RWPE2 (cell line): ENCODE data around the gene NFXL1.

Source experiments
- ATAC-seq: fragments of 200-7000 bp; cut with Tn5 transposase; 3 replicates; pipeline ENCODE4 v1.9.1; 2021; ENCODE audit warnings: low read depth
- DNase-seq: peaks from one replicate; pipeline ENCODE4 v3.0.0-alpha.2; 2020; ENCODE audit warnings: low spot score
- H3K27ac ChIP-seq: fragments of 450-650 bp; 2 replicates; pipeline ENCODE4 v1.5.1; 2017; ENCODE audit warnings: mild to moderate bottlenecking; ENCODE audit not compliant: poor library complexity, severe bottlenecking
- H3K27me3 ChIP-seq: fragments of 250-450 bp; sonication (Bioruptor Pico); 2 replicates; pipeline ENCODE4 v1.5.1; 2021; ENCODE audit warnings: mild to moderate bottlenecking, moderate library complexity; ENCODE audit not compliant: insufficient read depth, poor library complexity, severe bottlenecking
- H3K36me3 ChIP-seq: fragments of 250-450 bp; sonication (Bioruptor Pico); 2 replicates; pipeline ENCODE4 v1.5.1; 2020; ENCODE audit warnings: low read depth, mild to moderate bottlenecking, moderate library complexity
- H3K4me1 ChIP-seq: fragments of 250-450 bp; sonication (Bioruptor Pico); 2 replicates; pipeline ENCODE4 v1.5.1; 2021; ENCODE audit warnings: mild to moderate bottlenecking, moderate library complexity; ENCODE audit not compliant: insufficient read depth, poor library complexity, severe bottlenecking
- H3K4me3 ChIP-seq: fragments of 250-450 bp; sonication (Bioruptor Pico); 2 replicates; pipeline ENCODE4 v1.5.1; 2021; ENCODE audit warnings: mild to moderate bottlenecking, moderate library complexity; ENCODE audit not compliant: severe bottlenecking
- H3K9me3 ChIP-seq: fragments of 250-450 bp; sonication (Bioruptor Pico); 2 replicates; pipeline ENCODE4 v1.5.1; 2021; ENCODE audit warnings: mild to moderate bottlenecking, moderate library complexity; ENCODE audit not compliant: severe bottlenecking
- TF ChIP-seq, protein P1 (sequence below): fragments of 450-650 bp; IDR thresholded peaks from one replicate; pipeline ENCODE4 v1.5.1; 2017; ENCODE audit warnings: mild to moderate bottlenecking, moderate library complexity; ENCODE audit not compliant: poor library complexity, severe bottlenecking

The NFXL1 gene

DNA sequence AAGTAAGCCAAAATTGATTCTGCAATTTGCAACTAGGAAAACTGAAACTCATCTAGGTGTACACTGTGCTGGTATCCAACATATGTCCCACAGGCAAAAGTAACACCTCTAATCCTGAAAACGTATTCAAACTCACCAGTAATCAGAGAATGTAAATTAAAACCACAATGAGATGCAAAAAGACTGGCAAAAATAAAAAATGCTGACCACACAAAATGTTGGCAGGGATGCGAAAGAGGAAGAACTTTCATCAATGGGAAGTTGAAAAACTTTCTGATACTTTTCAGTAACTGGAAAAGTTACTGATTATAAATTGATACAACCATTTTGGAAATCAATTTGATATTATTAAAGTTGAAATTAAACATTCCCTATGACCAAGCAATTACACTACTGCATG, 56.4 kb downstream of the NFXL1 start:
- TF ChIP-seq, protein P1, sequence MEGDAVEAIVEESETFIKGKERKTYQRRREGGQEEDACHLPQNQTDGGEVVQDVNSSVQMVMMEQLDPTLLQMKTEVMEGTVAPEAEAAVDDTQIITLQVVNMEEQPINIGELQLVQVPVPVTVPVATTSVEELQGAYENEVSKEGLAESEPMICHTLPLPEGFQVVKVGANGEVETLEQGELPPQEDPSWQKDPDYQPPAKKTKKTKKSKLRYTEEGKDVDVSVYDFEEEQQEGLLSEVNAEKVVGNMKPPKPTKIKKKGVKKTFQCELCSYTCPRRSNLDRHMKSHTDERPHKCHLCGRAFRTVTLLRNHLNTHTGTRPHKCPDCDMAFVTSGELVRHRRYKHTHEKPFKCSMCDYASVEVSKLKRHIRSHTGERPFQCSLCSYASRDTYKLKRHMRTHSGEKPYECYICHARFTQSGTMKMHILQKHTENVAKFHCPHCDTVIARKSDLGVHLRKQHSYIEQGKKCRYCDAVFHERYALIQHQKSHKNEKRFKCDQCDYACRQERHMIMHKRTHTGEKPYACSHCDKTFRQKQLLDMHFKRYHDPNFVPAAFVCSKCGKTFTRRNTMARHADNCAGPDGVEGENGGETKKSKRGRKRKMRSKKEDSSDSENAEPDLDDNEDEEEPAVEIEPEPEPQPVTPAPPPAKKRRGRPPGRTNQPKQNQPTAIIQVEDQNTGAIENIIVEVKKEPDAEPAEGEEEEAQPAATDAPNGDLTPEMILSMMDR, result no peak
- DNase-seq, result no peak
- Histone ChIP-seq H3K27me3 (no peaks in the 10 kb centered on the region), H3K27ac (no peak overlapping the region), H3K36me3 (peaks cover 80% of the 10 kb centered on the region), H3K4me1 (peaks cover 6% of the 10 kb centered on the region), H3K9me3 (no peaks in the 10 kb centered on the region), H3K4me3 (no peak overlapping the region)
- no peak for ATAC-seq

DNA sequence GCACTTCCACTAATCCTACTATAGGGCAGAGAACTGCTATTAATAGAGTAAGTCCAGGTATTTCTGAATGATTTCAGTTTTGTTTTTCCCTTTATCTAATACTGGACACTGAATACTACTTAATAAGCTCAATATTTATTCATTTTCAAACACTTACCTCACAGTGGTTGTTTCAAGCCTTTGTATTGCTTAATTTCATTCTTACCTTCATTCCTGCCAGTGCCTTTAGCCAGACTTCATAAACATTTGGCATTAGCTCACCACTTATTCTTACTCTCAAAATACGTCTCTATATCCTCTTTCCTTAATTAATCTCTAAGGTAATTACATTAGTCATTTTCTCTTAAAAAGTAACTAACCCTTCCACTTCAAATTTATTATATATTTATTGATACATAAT, 57.7 kb downstream of the NFXL1 start:
- Histone ChIP-seq H3K9me3 (no peaks in the 10 kb centered on the region), H3K4me3 (no peak overlapping the region), H3K27me3 (no peaks in the 10 kb centered on the region), H3K27ac (no peak overlapping the region), H3K4me1 (no peaks in the 10 kb centered on the region), H3K36me3 (peaks cover 74% of the 10 kb centered on the region)
- TF ChIP-seq, protein P1, result no peak
- no peak for ATAC-seq
- no peak for DNase-seq

- DNase-seq, result no peak
- Histone ChIP-seq H3K27ac (no peak overlapping the region), H3K36me3 (peaks cover 79% of the 10 kb centered on the region), H3K27me3 (no peaks in the 10 kb centered on the region), H3K9me3 (no peaks in the 10 kb centered on the region), H3K4me3 (no peak overlapping the region), H3K4me1 (no peaks in the 10 kb centered on the region)
- ATAC-seq, result no peak
- TF ChIP-seq, protein P1, result no peak
These were observed 59.0 kb downstream of the NFXL1 start for GRCh38 chr4:47855350-47855749.

- peaks cover 89% of the 10 kb centered on the region for H3K36me3 ChIP-seq
- no peaks in the 10 kb centered on the region for H3K27me3 ChIP-seq
- ATAC-seq (no peak), DNase-seq (no peak)
- no peak overlapping the region for H3K27ac ChIP-seq
- no peak overlapping the region for H3K4me3 ChIP-seq
- TF ChIP-seq, protein P1, result no peak
- H3K4me1 ChIP-seq, result no peaks in the 10 kb centered on the region
- no peaks in the 10 kb centered on the region for H3K9me3 ChIP-seq
These were observed 62.2 kb downstream of the NFXL1 start for GRCh38 chr4:47852136-47852535.

GRCh38 chr4:47849466-47849865, 64.9 kb downstream of the NFXL1 start:
- H3K36me3 ChIP-seq, result peaks cover 73% of the 10 kb centered on the region
- no peaks in the 10 kb centered on the region for H3K9me3 ChIP-seq
- no peaks in the 10 kb centered on the region for H3K4me1 ChIP-seq
- H3K4me3 ChIP-seq, result no peak overlapping the region
- no peak for DNase-seq
- TF ChIP-seq, protein P1, result no peak
- no peak for ATAC-seq
- H3K27me3 ChIP-seq, result no peaks in the 10 kb centered on the region
- H3K27ac ChIP-seq, result no peak overlapping the region
